ENCODE results near the gene RHOV.

The RHOV gene

GRCh38 chr15:40841741-40842140 lies 32.3 kb downstream of the RHOV start:
- CTCF ChIA-PET: interaction anchor here (11.3 kb wide), 1 partner anchor 17 kb away, joined by 70 read pairs; no protein-coding TSS in a partner anchor
- no peak for DNase-seq
- H3K4me3 Mint-ChIP-seq: no peak overlapping the region
- peaks cover 59% of the 10 kb centered on the region for H3K27me3 Mint-ChIP-seq
- H3K36me3 Mint-ChIP-seq: no peaks in the 10 kb centered on the region
- H3K4me1 Mint-ChIP-seq: peaks cover 20% of the 10 kb centered on the region
- no peak overlapping the region for H3K27ac Mint-ChIP-seq
- no peaks in the 10 kb centered on the region for H3K9me3 Mint-ChIP-seq

GRCh38 chr15:40838756-40839155 lies 35.3 kb downstream of the RHOV start:
- Mint-ChIP-seq H3K9me3 (no peaks in the 10 kb centered on the region), H3K27me3 (peaks cover 33% of the 10 kb centered on the region), H3K4me3 (no peak overlapping the region), H3K36me3 (no peaks in the 10 kb centered on the region), H3K27ac (no peak overlapping the region), H3K4me1 (peaks cover 4% of the 10 kb centered on the region)
- DNase-seq: no peak
- CTCF ChIA-PET: interaction anchor here (11.3 kb wide), 1 partner anchor 20 kb away, joined by 70 read pairs; no protein-coding TSS in a partner anchor

GRCh38 chr15:40836020-40836419 lies 38.0 kb downstream of the RHOV start:
- DNase-seq: no peak
- CTCF ChIA-PET: interaction anchor here (1.0 kb wide), 1 partner anchor 22 kb away, joined by 3 read pairs; no protein-coding TSS in a partner anchor
- no peak overlapping the region for H3K4me3 Mint-ChIP-seq
- no peaks in the 10 kb centered on the region for H3K9me3 Mint-ChIP-seq
- no peaks in the 10 kb centered on the region for H3K4me1 Mint-ChIP-seq
- no peaks in the 10 kb centered on the region for H3K36me3 Mint-ChIP-seq
- H3K27ac Mint-ChIP-seq: no peak overlapping the region
- peaks cover 11% of the 10 kb centered on the region for H3K27me3 Mint-ChIP-seq

- CTCF ChIA-PET: no interaction called here
- no peak for DNase-seq
- H3K27ac Mint-ChIP-seq: no peak overlapping the region
These were observed 41.1 kb downstream of the RHOV start for GRCh38 chr15:40832903-40833302.

GRCh38 chr15:40831861-40832260 lies 42.2 kb downstream of the RHOV start:
- no peak for DNase-seq
- Mint-ChIP-seq H3K4me1 (no peaks in the 10 kb centered on the region), H3K9me3 (no peaks in the 10 kb centered on the region), H3K27me3 (peaks cover 11% of the 10 kb centered on the region), H3K27ac (no peak overlapping the region), H3K4me3 (no peak overlapping the region), H3K36me3 (no peaks in the 10 kb centered on the region)
- CTCF ChIA-PET: no interaction called here

More at GRCh38 chr15:40832903-40833302, 41.1 kb downstream of the RHOV start:
- H3K36me3 Mint-ChIP-seq: no peaks in the 10 kb centered on the region
- no peaks in the 10 kb centered on the region for H3K4me1 Mint-ChIP-seq
- no peaks in the 10 kb centered on the region for H3K9me3 Mint-ChIP-seq
- H3K27me3 Mint-ChIP-seq: peaks cover 8% of the 10 kb centered on the region
- no peak overlapping the region for H3K4me3 Mint-ChIP-seq

- DNase-seq: no peak
- Mint-ChIP-seq H3K4me1 (no peaks in the 10 kb centered on the region), H3K27ac (no peak overlapping the region), H3K36me3 (no peaks in the 10 kb centered on the region), H3K9me3 (no peaks in the 10 kb centered on the region), H3K27me3 (peaks cover 16% of the 10 kb centered on the region), H3K4me3 (no peak overlapping the region)
- CTCF ChIA-PET: no interaction called here
These were observed 43.1 kb downstream of the RHOV start for GRCh38 chr15:40830884-40831283.

GRCh38 chr15:40829115-40829514 lies 44.9 kb downstream of the RHOV start:
- no peak overlapping the region for H3K27ac Mint-ChIP-seq
- no peaks in the 10 kb centered on the region for H3K36me3 Mint-ChIP-seq
- no peak overlapping the region for H3K4me3 Mint-ChIP-seq
- H3K9me3 Mint-ChIP-seq: no peaks in the 10 kb centered on the region
- CTCF ChIA-PET: no interaction called here
- H3K27me3 Mint-ChIP-seq: peaks cover 30% of the 10 kb centered on the region
- H3K4me1 Mint-ChIP-seq: no peaks in the 10 kb centered on the region
- no peak for DNase-seq

GRCh38 chr15:40828447-40829036 lies 45.5 kb downstream of the RHOV start, which contains the start of gene PPP1R14D:
Gene PPP1R14D, minus strand, starts transcription at chr15:40828708. Its CDS starts 67 bp downstream, at chr15:40828641.
- no peaks in the 10 kb centered on the region for H3K9me3 Mint-ChIP-seq
- no peak within 1 kb of the TSS for H3K4me3 Mint-ChIP-seq
- no peaks in the 10 kb centered on the region for H3K4me1 Mint-ChIP-seq
- H3K36me3 Mint-ChIP-seq: no peaks in the 10 kb centered on the region
- peaks cover 30% of the 10 kb centered on the region for H3K27me3 Mint-ChIP-seq
- DNase-seq: no peak
- no peak within 1 kb of the TSS for H3K27ac Mint-ChIP-seq
- CTCF ChIA-PET: no interaction called here

- CTCF ChIA-PET: interaction anchor here (1.5 kb wide), 1 partner anchor 32 kb away, joined by 5 read pairs; no protein-coding TSS in a partner anchor
- Mint-ChIP-seq H3K36me3 (no peaks in the 10 kb centered on the region), H3K27me3 (peaks cover 30% of the 10 kb centered on the region), H3K4me1 (no peaks in the 10 kb centered on the region), H3K4me3 (no peak overlapping the region), H3K27ac (no peak overlapping the region), H3K9me3 (no peaks in the 10 kb centered on the region)
- DNase-seq: no peak
These were observed 47.5 kb downstream of the RHOV start for GRCh38 chr15:40826423-40827075.

GRCh38 chr15:40825661-40826422 lies 48.2 kb downstream of the RHOV start:
- CTCF ChIA-PET: no interaction called here
- no peak for DNase-seq
- Mint-ChIP-seq H3K4me3 (no peak overlapping the region), H3K27me3 (peaks cover 30% of the 10 kb centered on the region), H3K4me1 (no peaks in the 10 kb centered on the region), H3K36me3 (no peaks in the 10 kb centered on the region), H3K27ac (no peak overlapping the region), H3K9me3 (no peaks in the 10 kb centered on the region)

- H3K9me3 Mint-ChIP-seq: no peaks in the 10 kb centered on the region
- H3K27me3 Mint-ChIP-seq: peaks cover 30% of the 10 kb centered on the region
- CTCF ChIA-PET: no interaction called here
- no peak overlapping the region for H3K27ac Mint-ChIP-seq
- no peaks in the 10 kb centered on the region for H3K36me3 Mint-ChIP-seq
- no peak for DNase-seq
- H3K4me3 Mint-ChIP-seq: no peak overlapping the region
- no peaks in the 10 kb centered on the region for H3K4me1 Mint-ChIP-seq
These were observed 50.3 kb downstream of the RHOV start for GRCh38 chr15:40823572-40824343.

Measured in activated naive CD4-positive, alpha-beta T cell treated with anti-CD3 and anti-CD28 coated beads, Interleukin-2, amount 10 ng/mL, durations not matched to agents 7 days and 5 days (primary cell).